HepG2 (cell line): ENCODE measurements around the gene GBA2. TPM values are rescaled to one million over a fixed set of nuclear protein-coding genes. Genes with fewer than 3 reads are reported as not detected.

Experiments
- ATAC-seq: fragments of 200-7000 bp; cut with Tn5 transposase; 3 replicates; pipeline ENCODE4 v1.9.1; 2020; ENCODE audit warnings: mild to moderate bottlenecking, moderate library complexity
- BruUV-seq: library from RNA; stranded (reverse); fragments of 400-500 nt; replicated peaks from 2 replicates; lab custom pipeline; 2021; lab: Mats Ljungman, UMichigan
- CTCF ChIA-PET: fragments of 300-600 bp; formaldehyde crosslinking; extraction: SDS; loops from one replicate; lab custom pipeline; 2021; ENCODE audit warnings: low total read pairs, inconsistent platforms, low intra/inter-chr PET ratio; lab: Yijun Ruan, JAX
- POLR2A ChIA-PET: fragments of 350-600 bp; sonication (Branson Sonifier 250); formaldehyde crosslinking; loops from one replicate; lab custom pipeline; 2020; ENCODE audit warnings: antibody characterized with exemption, inconsistent platforms; lab: Yijun Ruan, JAX
- DNase-seq: peaks from one replicate; pipeline ENCODE4 v3.0.0-alpha.2; 2015; ENCODE audit warnings: low spot score
- FAIRE-seq: peaks from 3 replicates; lab custom pipeline; 2011; peaks lifted over from hg19 to GRCh38; lab: Jason Lieb, UNC
- H2AFZ ChIP-seq: one replicate; pipeline ENCODE4 v1.6.1; 2011; ENCODE audit warnings: low read length, inconsistent platforms
- H3K27ac ChIP-seq: fragments of 300-600 bp; 3 replicates; pipeline ENCODE4 v1.8.0; 2011; ENCODE audit warnings: mixed run types, mild to moderate bottlenecking, mixed read lengths, low read length, inconsistent platforms; ENCODE audit not compliant: insufficient read depth; ENCODE audit errors: extremely low read length
- H3K27me3 ChIP-seq, 2 experiments: fragments of 200-600 bp in 1 of 2; 2 replicates in 1 of 2; 3 replicates in 1 of 2; pipeline versions ENCODE4 v1.6.0 to v1.8.0; 2011; ENCODE audit warnings: low read length in 2 of 2, mild to moderate bottlenecking in 2 of 2, moderate library complexity in 2 of 2, inconsistent platforms in 1 of 2; ENCODE audit not compliant: insufficient read depth in 2 of 2, control insufficient read depth in 1 of 2
- H3K36me3 ChIP-seq, 2 experiments: fragments of 200-600 bp in 1 of 2; replicated peaks in 1 of 2; 2 replicates in 1 of 2; 3 replicates in 1 of 2; pipeline versions ENCODE4 v1.5.1 to v1.8.0; 2011; ENCODE audit warnings: low read length in 2 of 2, inconsistent platforms in 1 of 2; ENCODE audit not compliant: insufficient read depth in 2 of 2, control insufficient read depth in 1 of 2
- H3K4me1 ChIP-seq: 2 replicates; pipeline ENCODE4 v1.5.1; 2012; ENCODE audit warnings: low read length, inconsistent platforms; ENCODE audit not compliant: insufficient read depth
- H3K4me2 ChIP-seq: 2 replicates; pipeline ENCODE4 v1.6.0; 2011; ENCODE audit warnings: low read depth, low read length, inconsistent platforms
- H3K4me3 ChIP-seq, 3 experiments: fragments of 200-600 bp in 1 of 3; sonication (generic), shearing (Covaris generic) in 1 of 3; replicated peaks in 1 of 3; 2 replicates each; pipeline ENCODE4 v1.5.1; 2011 to 2016; ENCODE audit warnings: low read length in 3 of 3, inconsistent platforms in 2 of 3, low read depth in 2 of 3, mild to moderate bottlenecking in 2 of 3, control low read depth in 1 of 3, mixed read lengths in 1 of 3; ENCODE audit not compliant: insufficient read depth in 1 of 3
- H3K79me2 ChIP-seq: one replicate; pipeline ENCODE4 v1.6.1; 2011; ENCODE audit warnings: low read length, inconsistent platforms; ENCODE audit not compliant: insufficient read depth
- H3K9ac ChIP-seq: 2 replicates; pipeline ENCODE4 v1.6.0; 2011; ENCODE audit warnings: mild to moderate bottlenecking, low read depth, low read length, inconsistent platforms; ENCODE audit not compliant: insufficient read depth
- H3K9me3 ChIP-seq: 2 replicates; pipeline ENCODE4 v1.5.1; 2012; ENCODE audit warnings: mild to moderate bottlenecking, low read length
- H4K20me1 ChIP-seq: 2 replicates; pipeline ENCODE4 v1.6.0; 2011; ENCODE audit warnings: inconsistent platforms, mild to moderate bottlenecking, low read length, moderate library complexity; ENCODE audit not compliant: insufficient read depth
- AKNA ChIP-seq: sonication (generic); formaldehyde crosslinking; IDR thresholded peaks from 2 replicates; pipeline ENCODE4 v1.4.0; 2020; ENCODE audit warnings: missing genetic modification reagents, borderline replicate concordance
- HOXA9 ChIP-seq: sonication (generic); formaldehyde crosslinking; IDR thresholded peaks from 2 replicates; pipeline ENCODE4 v1.8.1; 2022; ENCODE audit warnings: missing genetic modification reagents, mild to moderate bottlenecking, moderate library complexity, borderline replicate concordance
- TERF1 ChIP-seq: sonication (generic); formaldehyde crosslinking; IDR thresholded peaks from 2 replicates; pipeline ENCODE4 v1.8.0; 2022; ENCODE audit warnings: mild to moderate bottlenecking, missing genetic modification reagents, moderate library complexity
- WIZ ChIP-seq: sonication (generic); formaldehyde crosslinking; IDR thresholded peaks from 2 replicates; pipeline ENCODE4 v1.5.1; 2020; ENCODE audit warnings: mild to moderate bottlenecking, missing genetic modification reagents
- ZBTB3 ChIP-seq: sonication (generic); formaldehyde crosslinking; IDR thresholded peaks from 2 replicates; pipeline ENCODE4 v1.4.0; 2020; ENCODE audit warnings: low read depth, mild to moderate bottlenecking, moderate library complexity, missing genetic modification reagents, borderline replicate concordance
- ZC3H13 ChIP-seq: sonication (generic); formaldehyde crosslinking; IDR thresholded peaks from 2 replicates; pipeline ENCODE4 v1.8.1; 2023; ENCODE audit warnings: mild to moderate bottlenecking, missing genetic modification reagents, moderate library complexity
- ZNF224 ChIP-seq: sonication (generic); formaldehyde crosslinking; IDR thresholded peaks from 2 replicates; pipeline ENCODE4 v1.5.0; 2020; ENCODE audit warnings: mild to moderate bottlenecking, missing genetic modification reagents
- ZNF354B ChIP-seq: sonication (generic); formaldehyde crosslinking; IDR thresholded peaks from 2 replicates; pipeline ENCODE4 v1.8.0; 2022; ENCODE audit warnings: mild to moderate bottlenecking, missing genetic modification reagents
- ZNF839 ChIP-seq: sonication (generic); formaldehyde crosslinking; IDR thresholded peaks from 2 replicates; pipeline ENCODE4 v1.4.0; 2020; ENCODE audit warnings: missing genetic modification reagents, mild to moderate bottlenecking, borderline replicate concordance
- WGBS: methylation state at CpG from one replicate; pipeline ENCODE4 v1.1.6; 2017; ENCODE audit warnings: low lambda C conversion rate; 5-methylcytosine and 5-hydroxymethylcytosine counted together
- in situ Hi-C: cut with HindIII; loops from 2 replicates; pipeline ENCODE4 v1.10.0; 2017; ENCODE audit warnings: low pct_unique_long_range_greater_than_20kb; ENCODE audit not compliant: extremely low pct_ligation_motif_present
- intact Hi-C: fragments of 100-400 bp; cut with micrococcal nuclease; formaldehyde crosslinking; loops from one replicate; pipeline ENCODE4 v1.10.0; 2022; ENCODE audit not compliant: unreplicated experiment
- polyA plus RNA-seq, 8 experiments: library from polyadenylated mRNA; depleted of rRNA in 3 of 8; stranded (reverse) in 7 of 8; unstranded in 1 of 8; fragments of >200 nt; fragmentation: Illumina TruSeq in 4 of 8; extraction: Trizol in 4 of 8; gene quantifications; 2 replicates each; pipeline versions ENCODE4 v1.2.1 to v1.2.3, GENCODE V29; 2011 to 2016; ENCODE audit warnings: low read depth in 4 of 8, missing spikeins in 1 of 8, mixed read lengths in 1 of 8; ENCODE audit not compliant: insufficient read depth in 1 of 8
- total RNA-seq, 5 experiments: library from RNA; depleted of rRNA; stranded (reverse); fragments of >200 nt; fragmentation: Illumina TruSeq; extraction: Trizol; gene quantifications; 2 replicates each; pipeline ENCODE4 v1.2.3, GENCODE V29; 2016; ENCODE audit warnings: low read depth in 1 of 5
- TF ChIP-seq, protein P1 (sequence below): sonication (generic); formaldehyde crosslinking; IDR thresholded peaks from 2 replicates; pipeline ENCODE4 v1.4.0; 2020; ENCODE audit warnings: missing genetic modification reagents, mild to moderate bottlenecking, borderline replicate concordance

Gene GBA2
- total and polyA plus RNA-seq, 2 of the 13 experiments (the other 11 are each of a cell fraction or from before 2014, with no cell fraction given) = 37.5 to 86.1 TPM

DNA sequence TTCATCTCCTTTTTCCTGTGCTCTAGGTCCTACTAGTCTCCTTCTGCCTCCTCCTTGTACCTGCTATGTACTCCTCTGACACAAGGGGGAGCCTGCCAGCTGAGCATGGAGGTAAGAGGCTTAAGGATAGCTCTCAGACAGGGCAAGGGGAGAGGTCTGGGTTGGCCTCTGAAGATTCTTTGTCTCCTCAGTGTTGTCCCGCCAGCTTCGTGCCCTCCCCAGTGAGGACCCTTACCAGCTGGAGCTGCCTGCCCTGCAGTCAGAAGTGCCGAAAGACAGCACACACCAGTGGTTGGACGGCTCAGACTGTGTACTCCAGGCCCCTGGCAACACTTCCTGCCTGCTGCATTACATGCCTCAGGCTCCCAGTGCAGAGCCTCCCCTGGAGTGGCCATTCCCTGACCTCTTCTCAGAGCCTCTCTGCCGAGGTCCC lies 12.8 kb downstream of the GBA2 start (continued):
- TF ChIP-seq, protein P1, sequence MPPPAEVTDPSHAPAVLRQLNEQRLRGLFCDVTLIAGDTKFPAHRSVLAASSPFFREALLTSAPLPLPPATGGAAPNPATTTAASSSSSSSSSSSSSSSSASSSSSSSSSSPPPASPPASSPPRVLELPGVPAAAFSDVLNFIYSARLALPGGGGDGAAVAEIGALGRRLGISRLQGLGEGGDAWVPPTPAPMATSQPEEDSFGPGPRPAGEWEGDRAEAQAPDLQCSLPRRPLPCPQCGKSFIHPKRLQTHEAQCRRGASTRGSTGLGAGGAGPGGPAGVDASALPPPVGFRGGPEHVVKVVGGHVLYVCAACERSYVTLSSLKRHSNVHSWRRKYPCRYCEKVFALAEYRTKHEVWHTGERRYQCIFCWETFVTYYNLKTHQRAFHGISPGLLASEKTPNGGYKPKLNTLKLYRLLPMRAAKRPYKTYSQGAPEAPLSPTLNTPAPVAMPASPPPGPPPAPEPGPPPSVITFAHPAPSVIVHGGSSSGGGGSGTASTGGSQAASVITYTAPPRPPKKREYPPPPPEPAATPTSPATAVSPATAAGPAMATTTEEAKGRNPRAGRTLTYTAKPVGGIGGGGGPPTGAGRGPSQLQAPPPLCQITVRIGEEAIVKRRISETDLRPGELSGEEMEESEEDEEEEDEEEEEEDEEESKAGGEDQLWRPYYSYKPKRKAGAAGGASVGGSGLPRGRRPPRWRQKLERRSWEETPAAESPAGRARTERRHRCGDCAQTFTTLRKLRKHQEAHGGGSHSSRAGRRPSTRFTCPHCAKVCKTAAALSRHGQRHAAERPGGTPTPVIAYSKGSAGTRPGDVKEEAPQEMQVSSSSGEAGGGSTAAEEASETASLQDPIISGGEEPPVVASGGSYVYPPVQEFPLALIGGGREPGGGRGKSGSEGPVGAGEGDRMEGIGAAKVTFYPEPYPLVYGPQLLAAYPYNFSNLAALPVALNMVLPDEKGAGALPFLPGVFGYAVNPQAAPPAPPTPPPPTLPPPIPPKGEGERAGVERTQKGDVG (CRISPR knock-in tag) = no peak
- TF ChIP-seq ZNF224 (CRISPR knock-in tag) = no peak
- TF ChIP-seq ZNF839 (CRISPR knock-in tag) = no peak
- TF ChIP-seq TERF1 (CRISPR knock-in tag) = no peak
- TF ChIP-seq ZBTB3 (CRISPR knock-in tag) = no peak
- TF ChIP-seq, all 625 proteins: peak for 20

DNA sequence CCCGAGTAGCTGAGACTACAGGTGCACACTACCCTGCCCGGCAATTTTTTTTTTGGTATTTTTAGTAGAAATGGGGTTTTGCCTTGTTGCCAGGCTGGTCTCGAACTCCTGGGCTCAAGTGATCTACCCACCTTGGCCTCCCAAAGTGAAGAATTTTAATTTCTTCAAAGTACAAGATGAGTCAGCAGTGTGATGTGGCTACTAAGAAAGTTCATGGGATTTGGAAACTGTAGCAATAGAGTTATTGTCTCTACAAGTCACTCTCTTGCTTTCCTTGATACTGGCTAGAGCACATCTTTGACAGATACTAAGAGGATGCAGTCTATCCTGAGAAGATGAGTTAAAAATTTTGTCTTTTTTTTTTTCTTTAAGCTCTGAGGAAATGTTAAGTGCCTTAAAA lies 14.9 kb downstream of the GBA2 start:
- H3K27ac ChIP-seq = no peak overlapping the region
- DNase-seq (no peak), FAIRE-seq (no peak), ATAC-seq (no peak)
- no TSS peak for BruUV-seq
- H3K9me3 ChIP-seq = no peaks in the 10 kb centered on the region
- peaks cover 19% of the 10 kb centered on the region for H4K20me1 ChIP-seq
- no peak overlapping the region for H3K9ac ChIP-seq
- WGBS = 89% methylated on average over 3 of the region's 3 CpGs
- peaks cover 38% of the 10 kb centered on the region for H3K79me2 ChIP-seq
- intact Hi-C loops (loop anchor here (5.0 to 10.0 kb wide), 2 partner anchors 93 to 239 kb away; partner anchors contain the start of genes FAM221B, RUSC2 and TMEM8B), in situ Hi-C loops (no loop called here)
- H3K4me1 ChIP-seq = peaks cover 35% of the 10 kb centered on the region
- no peak overlapping the region for H2AFZ ChIP-seq
- CTCF ChIA-PET = no interaction called here
- no peak overlapping the region for H3K4me2 ChIP-seq
- H3K4me3 ChIP-seq = no peak overlapping the region
- no peaks in the 10 kb centered on the region; a peak in 1 of 5 replicates for H3K27me3 ChIP-seq
- H3K36me3 ChIP-seq = peaks cover 26 to 50% of the 10 kb centered on the region in 2 experiments
- TF ChIP-seq WIZ (CRISPR knock-in tag) = no peak
- no peak for TF ChIP-seq ZNF354B (CRISPR knock-in tag)
- TF ChIP-seq AKNA (CRISPR knock-in tag) = no peak
- no peak for TF ChIP-seq HOXA9 (CRISPR knock-in tag)
- TF ChIP-seq ZC3H13 (CRISPR knock-in tag) = no peak
- POLR2A ChIA-PET = interaction anchor here (3.1 kb wide), 1 partner anchor 13 kb away, joined by 43 read pairs; the partner anchor contains the start of genes GBA2 and RGP1
